ENCODE data around the gene ST8SIA5.
"Not testable (repeated sequence)": the region's sequence is repeated elsewhere in the genome, so short reads cannot be mapped to it uniquely, and the experiment has no call there.

DNA sequence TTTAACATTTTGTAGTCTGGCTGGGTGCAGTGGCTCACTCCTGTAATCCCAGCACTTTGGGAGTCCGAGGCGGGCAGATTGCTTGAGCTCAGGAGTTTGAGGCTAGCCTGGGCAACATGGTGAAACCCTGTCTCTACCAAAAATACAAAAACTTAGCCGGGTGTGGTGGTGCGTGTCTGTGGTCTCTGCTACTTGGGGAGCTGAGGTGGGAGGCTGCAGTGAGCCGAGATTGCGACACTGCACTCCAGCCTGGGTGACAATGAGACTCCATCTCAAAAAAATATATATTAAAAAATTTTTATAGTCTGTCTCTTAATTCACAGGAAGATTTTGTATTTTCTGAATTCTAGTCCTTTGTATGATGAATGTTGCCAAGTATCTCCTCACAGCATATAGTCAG lies 39.1 kb upstream of the ST8SIA5 start:
- TF ChIP-seq POLR2A (IDR thresholded peaks at IDR 0.05): not testable (repeated sequence)
- TF ChIP-seq, protein P1, sequence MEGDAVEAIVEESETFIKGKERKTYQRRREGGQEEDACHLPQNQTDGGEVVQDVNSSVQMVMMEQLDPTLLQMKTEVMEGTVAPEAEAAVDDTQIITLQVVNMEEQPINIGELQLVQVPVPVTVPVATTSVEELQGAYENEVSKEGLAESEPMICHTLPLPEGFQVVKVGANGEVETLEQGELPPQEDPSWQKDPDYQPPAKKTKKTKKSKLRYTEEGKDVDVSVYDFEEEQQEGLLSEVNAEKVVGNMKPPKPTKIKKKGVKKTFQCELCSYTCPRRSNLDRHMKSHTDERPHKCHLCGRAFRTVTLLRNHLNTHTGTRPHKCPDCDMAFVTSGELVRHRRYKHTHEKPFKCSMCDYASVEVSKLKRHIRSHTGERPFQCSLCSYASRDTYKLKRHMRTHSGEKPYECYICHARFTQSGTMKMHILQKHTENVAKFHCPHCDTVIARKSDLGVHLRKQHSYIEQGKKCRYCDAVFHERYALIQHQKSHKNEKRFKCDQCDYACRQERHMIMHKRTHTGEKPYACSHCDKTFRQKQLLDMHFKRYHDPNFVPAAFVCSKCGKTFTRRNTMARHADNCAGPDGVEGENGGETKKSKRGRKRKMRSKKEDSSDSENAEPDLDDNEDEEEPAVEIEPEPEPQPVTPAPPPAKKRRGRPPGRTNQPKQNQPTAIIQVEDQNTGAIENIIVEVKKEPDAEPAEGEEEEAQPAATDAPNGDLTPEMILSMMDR (IDR thresholded peaks at IDR 0.05): not testable (repeated sequence)
